Measurements from ENCODE around the gene ZNF700.
"Not testable (repeated sequence)": the region's sequence is repeated elsewhere in the genome, so short reads cannot be mapped to it uniquely, and the experiment has no call there.

ZNF700 gene

GRCh38 chr19:11942008-11942842 lies 17.3 kb downstream of the ZNF700 start:
- ChIA-PET CTCF (interaction anchor here (2.8 kb wide), 1 partner anchor 19 kb away, joined by 10 read pairs; no protein-coding TSS in a partner anchor), POLR2A (no interaction called here)
- TF ChIP-seq CTCF (IDR thresholded peaks at IDR 0.05; ENCODE audit: control extremely low read depth, extremely low read depth, low read depth, missing control alignments) = no peak
- no peak for DNase-seq (ENCODE audit: extremely low spot score)

GRCh38 chr19:11942843-11943108 lies 17.9 kb downstream of the ZNF700 start:
- no peak for TF ChIP-seq CTCF (IDR thresholded peaks at IDR 0.05; ENCODE audit: control extremely low read depth, extremely low read depth, low read depth, missing control alignments)
- CTCF ChIA-PET = interaction anchor here (1.5 to 2.8 kb wide), 2 partner anchors 19 to 145 kb away, joined by 4 to 10 read pairs; no protein-coding TSS in a partner anchor
- DNase-seq (ENCODE audit: extremely low spot score) = no peak
- POLR2A ChIA-PET = no interaction called here

- POLR2A ChIA-PET = no interaction called here
- CTCF ChIA-PET = interaction anchor here (2.8 to 3.1 kb wide), 2 partner anchors 20 to 21 kb away, joined by 10 to 11 read pairs; partner anchors contain the start of gene ZNF763
- DNase-seq (ENCODE audit: extremely low spot score) = no peak
- no peak for TF ChIP-seq CTCF (IDR thresholded peaks at IDR 0.05; ENCODE audit: control extremely low read depth, extremely low read depth, low read depth, missing control alignments)
Observed at GRCh38 chr19:11944656-11945055, 19.7 kb downstream of the ZNF700 start.

GRCh38 chr19:11948646-11949045 lies 23.7 kb downstream of the ZNF700 start:
- ChIA-PET CTCF (interaction anchor here (1.5 kb wide), 1 partner anchor 15 kb away, joined by 4 read pairs; no protein-coding TSS in a partner anchor), POLR2A (no interaction called here)
- no peak for DNase-seq (ENCODE audit: extremely low spot score)
- TF ChIP-seq CTCF (IDR thresholded peaks at IDR 0.05; ENCODE audit: control extremely low read depth, extremely low read depth, low read depth, missing control alignments) = no peak

- CTCF ChIA-PET = interaction anchor here (1.5 kb wide), 1 partner anchor 14 kb away, joined by 4 read pairs; no protein-coding TSS in a partner anchor
- no peak for TF ChIP-seq CTCF (IDR thresholded peaks at IDR 0.05; ENCODE audit: control extremely low read depth, extremely low read depth, low read depth, missing control alignments)
- DNase-seq (ENCODE audit: extremely low spot score) = no peak
- POLR2A ChIA-PET = no interaction called here
Observed at GRCh38 chr19:11949201-11949600, 24.3 kb downstream of the ZNF700 start.

GRCh38 chr19:11949614-11950080 lies 24.7 kb downstream of the ZNF700 start:
- DNase-seq (ENCODE audit: extremely low spot score); POLR2A ChIA-PET; CTCF ChIA-PET: not testable (repeated sequence)

- no peak for TF ChIP-seq CTCF (IDR thresholded peaks at IDR 0.05; ENCODE audit: control extremely low read depth, extremely low read depth, low read depth, missing control alignments)
- POLR2A ChIA-PET = no interaction called here
- CTCF ChIA-PET = no interaction called here
- DNase-seq (ENCODE audit: extremely low spot score) = no peak
Observed at GRCh38 chr19:11950312-11950711, 25.4 kb downstream of the ZNF700 start.
